ENCODE data around the gene RNF6.
"Not testable (repeated sequence)": the region's sequence is repeated elsewhere in the genome, so short reads cannot be mapped to it uniquely, and the experiment has no call there.

Gene RNF6

GRCh38 chr13:26221721-26222519, at the start of gene RNF6:
RNF6 (minus strand) TSS chr13:26222314; CDS start chr13:26219649, 2,665 bp downstream.
- DNase-seq = peak; percentile 98

- DNase-seq = no peak
Measured at GRCh38 chr13:26270707-26271106, 48.6 kb upstream of the RNF6 start.

GRCh38 chr13:26266311-26266710, 44.2 kb upstream of the RNF6 start:
- no peak for DNase-seq

- no peak for DNase-seq
Measured at GRCh38 chr13:26262156-26262555, 40.0 kb upstream of the RNF6 start.

GRCh38 chr13:26259634-26260033, 37.5 kb upstream of the RNF6 start:
- no peak for DNase-seq

- DNase-seq = no peak
Measured at GRCh38 chr13:26257049-26257448, 34.9 kb upstream of the RNF6 start.

- DNase-seq = no peak
Measured at GRCh38 chr13:26255691-26256277, 33.7 kb upstream of the RNF6 start.

GRCh38 chr13:26255115-26255514, 33.0 kb upstream of the RNF6 start:
- DNase-seq = no peak

GRCh38 chr13:26254583-26255111, 32.5 kb upstream of the RNF6 start:
- peak; percentile 83 for DNase-seq

- DNase-seq = peak; percentile 94
Measured at GRCh38 chr13:26253787-26254582, 31.9 kb upstream of the RNF6 start, which contains the start of gene CDK8. CDK8 (plus strand) TSS chr13:26254129; CDS start chr13:26254642, 513 bp downstream.

- no peak for DNase-seq
Measured at GRCh38 chr13:26253262-26253786, 31.2 kb upstream of the RNF6 start.

GRCh38 chr13:26252006-26252405, 29.9 kb upstream of the RNF6 start:
- not testable (repeated sequence) for DNase-seq

GRCh38 chr13:26249551-26249950, 27.4 kb upstream of the RNF6 start:
- no peak for DNase-seq

GRCh38 chr13:26247608-26248007, 25.5 kb upstream of the RNF6 start:
- no peak for DNase-seq

- DNase-seq = no peak
Measured at GRCh38 chr13:26247011-26247410, 24.9 kb upstream of the RNF6 start.

GRCh38 chr13:26246154-26246553, 24.0 kb upstream of the RNF6 start:
- DNase-seq = no peak

- no peak for DNase-seq
Measured at GRCh38 chr13:26236296-26236695, 14.2 kb upstream of the RNF6 start.

- no peak for DNase-seq
Measured at GRCh38 chr13:26230703-26231102, 8.6 kb upstream of the RNF6 start.

GRCh38 chr13:26229080-26229615, 7.0 kb upstream of the RNF6 start:
- no peak for DNase-seq

- DNase-seq = no peak
Measured at GRCh38 chr13:26228096-26228495, 6.0 kb upstream of the RNF6 start.

GRCh38 chr13:26227166-26227971, 5.3 kb upstream of the RNF6 start:
- DNase-seq = no peak
